GM23338 (cell line): Measurements from ENCODE around the gene BRD7. TPM values are rescaled to one million over a fixed set of nuclear protein-coding genes. Genes with fewer than 3 reads are reported as not detected.

Experiments used
- ATAC-seq: fragments of 200-7000 bp; cut with Tn5 transposase; 3 replicates; pipeline ENCODE4 v1.9.1; 2020
- DNase-seq: peaks from one replicate; pipeline ENCODE4 v3.0.0-alpha.2; 2015; ENCODE audit warnings: low spot score
- H2AFZ ChIP-seq: fragments of 200-600 bp; sonication (generic); 2 replicates; pipeline ENCODE4 v1.8.0; 2016; ENCODE audit warnings: antibody characterized with exemption, mild to moderate bottlenecking, moderate library complexity
- H3F3A ChIP-seq: fragments of 200-600 bp; sonication (generic); replicated peaks from 2 replicates; pipeline ENCODE4 v1.8.0; 2017; ENCODE audit warnings: antibody characterized with exemption, mixed run types, low read depth
- H3K27ac ChIP-seq: fragments of 200-600 bp; sonication (generic); 2 replicates; pipeline ENCODE4 v1.6.1; 2016; ENCODE audit warnings: low read depth
- H3K27me3 ChIP-seq: fragments of 200-600 bp; sonication (generic); 2 replicates; pipeline ENCODE4 v1.8.0; 2016; ENCODE audit warnings: mild to moderate bottlenecking, mixed run types, moderate library complexity; ENCODE audit not compliant: insufficient read depth
- H3K36me3 ChIP-seq: fragments of 200-600 bp; sonication (generic); 2 replicates; pipeline ENCODE4 v1.8.0; 2016; ENCODE audit warnings: mild to moderate bottlenecking; ENCODE audit not compliant: insufficient read depth
- H3K4me1 ChIP-seq: fragments of 200-600 bp; sonication (generic); 2 replicates; pipeline ENCODE4 v1.8.0; 2016; ENCODE audit warnings: mild to moderate bottlenecking, moderate library complexity; ENCODE audit not compliant: insufficient read depth
- H3K4me2 ChIP-seq: fragments of 200-600 bp; sonication (generic); 2 replicates; pipeline ENCODE4 v1.7.1; 2017; ENCODE audit warnings: mixed run types
- H3K4me3 ChIP-seq: fragments of 200-600 bp; sonication (generic); 2 replicates; pipeline ENCODE4 v1.6.1; 2016; ENCODE audit warnings: mixed run types
- H3K79me2 ChIP-seq: fragments of 200-600 bp; sonication (generic); replicated peaks from 2 replicates; pipeline ENCODE4 v1.8.0; 2017; ENCODE audit warnings: mild to moderate bottlenecking; ENCODE audit not compliant: insufficient read depth
- H3K9me2 ChIP-seq: fragments of 200-600 bp; sonication (generic); 2 replicates; pipeline ENCODE4 v1.8.0; 2017; ENCODE audit not compliant: insufficient read depth
- H4K20me1 ChIP-seq: fragments of 200-600 bp; sonication (generic); replicated peaks from 2 replicates; pipeline ENCODE4 v1.8.0; 2017; ENCODE audit warnings: mild to moderate bottlenecking; ENCODE audit not compliant: insufficient read depth
- H3K27ac Mint-ChIP-seq: 2 replicates; pipeline ENCODE4 v1.8.0; 2020; ENCODE audit warnings: inconsistent platforms, mild to moderate bottlenecking, moderate library complexity, mixed read lengths
- H3K27me3 Mint-ChIP-seq: 3 replicates; pipeline ENCODE4 v1.8.0; 2022; ENCODE audit warnings: low read depth, mild to moderate bottlenecking, moderate library complexity, mixed read lengths, inconsistent platforms; ENCODE audit not compliant: insufficient read depth, poor library complexity
- H3K36me3 Mint-ChIP-seq: 3 replicates; pipeline ENCODE4 v1.8.0; 2021; ENCODE audit warnings: low read depth, mild to moderate bottlenecking, inconsistent platforms, moderate library complexity, mixed read lengths
- H3K4me1 Mint-ChIP-seq: 3 replicates; pipeline ENCODE4 v1.8.0; 2020; ENCODE audit warnings: mild to moderate bottlenecking, inconsistent platforms, mixed read lengths
- H3K4me3 Mint-ChIP-seq: 3 replicates; pipeline ENCODE4 v1.8.0; 2021; ENCODE audit warnings: moderate library complexity, mild to moderate bottlenecking, inconsistent platforms, mixed read lengths
- H3K9me3 Mint-ChIP-seq: 3 replicates; pipeline ENCODE4 v1.8.0; 2020; ENCODE audit warnings: moderate library complexity, mild to moderate bottlenecking, inconsistent platforms, mixed read lengths
- CREB1 ChIP-seq: fragments of 250-450 bp; sonication (Bioruptor Pico); IDR thresholded peaks from 2 replicates; pipeline ENCODE4 v1.5.0; 2020; ENCODE audit warnings: low read depth, mild to moderate bottlenecking, moderate library complexity
- EZH2 ChIP-seq: fragments of 200-600 bp; sonication (generic); IDR thresholded peaks from one replicate; pipeline ENCODE4 v1.8.0; 2017; ENCODE audit warnings: antibody characterized with exemption, mild to moderate bottlenecking, low read depth; ENCODE audit not compliant: unreplicated experiment
- EZH2phosphoT487 ChIP-seq: fragments of 200-600 bp; sonication (generic); IDR thresholded peaks from one replicate; pipeline ENCODE4 v1.8.1; 2018; ENCODE audit warnings: antibody characterized with exemption; ENCODE audit not compliant: unreplicated experiment
- JUNB ChIP-seq: IDR thresholded peaks from one replicate; pipeline ENCODE4 v1.6.1; 2016; ENCODE audit warnings: antibody characterized with exemption; ENCODE audit not compliant: unreplicated experiment
- NANOG ChIP-seq: IDR thresholded peaks from 2 replicates; pipeline ENCODE4 v1.6.1; 2016; ENCODE audit warnings: antibody characterized with exemption, borderline replicate concordance
- POLR2AphosphoS5 ChIP-seq: IDR thresholded peaks from 2 replicates; pipeline ENCODE4 v1.6.1; 2016; ENCODE audit warnings: antibody characterized with exemption, low read depth
- STAT1 ChIP-seq: IDR thresholded peaks from one replicate; pipeline ENCODE4 v1.6.1; 2016; ENCODE audit warnings: antibody characterized with exemption; ENCODE audit not compliant: unreplicated experiment
- ZNF331 ChIP-seq: fragments of 250-450 bp; sonication (Bioruptor Pico); IDR thresholded peaks from 2 replicates; pipeline ENCODE4 v1.5.0; 2020; ENCODE audit warnings: low read depth, mild to moderate bottlenecking, moderate library complexity
- polyA plus RNA-seq: library from polyadenylated mRNA; unstranded; fragments of >200 nt; fragmentation: Nextera tagmentation; extraction: Ambion mirVana; gene quantifications from 2 replicates; pipeline ENCODE4 v1.2.1, GENCODE V29; 2016
- total RNA-seq: library from RNA; depleted of rRNA; stranded (reverse); fragments of >200 nt; shearing (Covaris generic); gene quantifications from 2 replicates; pipeline ENCODE4 v1.2.3, GENCODE V29; 2014
- TF ChIP-seq, protein P1 (sequence below), 2 experiments: fragments of 200-600 bp in 1 of 2; sonication (generic) in 1 of 2; conservative IDR thresholded peaks; 2 replicates each; pipeline versions ENCODE4 v1.5.1 to v1.6.1; 2016 to 2017; ENCODE audit warnings: antibody characterized with exemption in 2 of 2, low read depth in 2 of 2, mild to moderate bottlenecking in 2 of 2, moderate library complexity in 1 of 2
- TF ChIP-seq, protein P2 (sequence below): IDR thresholded peaks from 2 replicates; pipeline ENCODE4 v1.6.1; 2016; ENCODE audit warnings: antibody characterized with exemption
- TF ChIP-seq, protein P3 (sequence below): IDR thresholded peaks from one replicate; pipeline ENCODE4 v1.6.1; 2018; ENCODE audit warnings: antibody characterized with exemption; ENCODE audit not compliant: unreplicated experiment
- TF ChIP-seq, protein P4 (sequence below): fragments of 250-450 bp; sonication (Bioruptor Pico); IDR thresholded peaks from 2 replicates; pipeline ENCODE4 v1.5.0; 2020; ENCODE audit warnings: mild to moderate bottlenecking, moderate library complexity

Gene BRD7
- total and polyA plus RNA-seq, 2 experiments from 2014 or later = 93.0 to 149 TPM

DNA sequence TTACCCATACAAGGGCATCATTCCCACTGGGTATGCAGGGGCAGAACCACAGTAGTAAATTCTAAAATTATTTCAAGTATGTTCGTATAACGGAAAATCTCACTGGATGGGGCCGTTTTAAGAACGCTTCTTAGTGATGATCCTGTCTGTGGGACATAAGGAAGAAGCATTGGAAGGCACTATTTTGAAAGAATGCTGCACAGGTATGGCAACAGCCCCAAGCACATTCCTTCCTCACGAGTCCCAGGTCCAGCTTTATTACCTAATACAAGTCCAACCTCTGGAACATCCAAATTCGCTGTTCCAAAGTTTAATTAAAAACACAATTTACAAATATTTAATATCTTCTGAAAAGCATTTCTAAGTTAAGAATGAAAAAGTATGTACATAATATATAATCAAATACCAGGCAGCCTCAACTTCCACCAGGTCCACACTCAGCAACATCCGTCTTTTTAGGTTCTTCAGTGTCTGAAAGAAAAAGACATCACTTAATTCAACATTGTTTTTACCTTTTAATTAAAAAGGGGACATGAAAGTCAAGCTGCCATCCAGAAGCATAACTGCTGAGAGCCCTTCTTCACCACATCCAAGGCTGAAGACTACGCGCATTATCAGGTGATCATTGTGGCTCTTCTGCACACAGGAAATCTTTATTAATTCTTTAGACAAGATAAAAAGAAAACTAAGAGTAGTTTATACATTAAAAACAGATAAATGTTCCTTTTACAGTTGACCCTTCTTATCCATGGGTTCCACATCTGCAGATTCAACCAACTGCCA is 49.8 kb downstream of the BRD7 start:
- no peak for DNase-seq
- H3K4me3 Mint-ChIP-seq = no peak overlapping the region
- no peak overlapping the region for H3K27ac Mint-ChIP-seq
- H3K27me3 ChIP-seq = no peaks in the 10 kb centered on the region
- H4K20me1 ChIP-seq = 0 out of 2 replicates have a peak, but pooled peaks cover 4% of the 10 kb centered on the region
- H3K4me1 ChIP-seq = no peaks in the 10 kb centered on the region
- no peak overlapping the region for H3K4me2 ChIP-seq
- TF ChIP-seq EZH2 (no peak), JUNB (no peak), EZH2phosphoT487 (no peak), POLR2AphosphoS5 (no peak), NANOG (no peak), CREB1 (CRISPR knock-in tag) (no peak), STAT1 (no peak), ZNF331 (CRISPR knock-in tag) (no peak)
- TF ChIP-seq, protein P1, sequence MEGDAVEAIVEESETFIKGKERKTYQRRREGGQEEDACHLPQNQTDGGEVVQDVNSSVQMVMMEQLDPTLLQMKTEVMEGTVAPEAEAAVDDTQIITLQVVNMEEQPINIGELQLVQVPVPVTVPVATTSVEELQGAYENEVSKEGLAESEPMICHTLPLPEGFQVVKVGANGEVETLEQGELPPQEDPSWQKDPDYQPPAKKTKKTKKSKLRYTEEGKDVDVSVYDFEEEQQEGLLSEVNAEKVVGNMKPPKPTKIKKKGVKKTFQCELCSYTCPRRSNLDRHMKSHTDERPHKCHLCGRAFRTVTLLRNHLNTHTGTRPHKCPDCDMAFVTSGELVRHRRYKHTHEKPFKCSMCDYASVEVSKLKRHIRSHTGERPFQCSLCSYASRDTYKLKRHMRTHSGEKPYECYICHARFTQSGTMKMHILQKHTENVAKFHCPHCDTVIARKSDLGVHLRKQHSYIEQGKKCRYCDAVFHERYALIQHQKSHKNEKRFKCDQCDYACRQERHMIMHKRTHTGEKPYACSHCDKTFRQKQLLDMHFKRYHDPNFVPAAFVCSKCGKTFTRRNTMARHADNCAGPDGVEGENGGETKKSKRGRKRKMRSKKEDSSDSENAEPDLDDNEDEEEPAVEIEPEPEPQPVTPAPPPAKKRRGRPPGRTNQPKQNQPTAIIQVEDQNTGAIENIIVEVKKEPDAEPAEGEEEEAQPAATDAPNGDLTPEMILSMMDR (conservative IDR thresholded peaks at IDR 0.05; ENCODE audit: low read depth in 2 of 2) = no peak
- TF ChIP-seq, protein P2, sequence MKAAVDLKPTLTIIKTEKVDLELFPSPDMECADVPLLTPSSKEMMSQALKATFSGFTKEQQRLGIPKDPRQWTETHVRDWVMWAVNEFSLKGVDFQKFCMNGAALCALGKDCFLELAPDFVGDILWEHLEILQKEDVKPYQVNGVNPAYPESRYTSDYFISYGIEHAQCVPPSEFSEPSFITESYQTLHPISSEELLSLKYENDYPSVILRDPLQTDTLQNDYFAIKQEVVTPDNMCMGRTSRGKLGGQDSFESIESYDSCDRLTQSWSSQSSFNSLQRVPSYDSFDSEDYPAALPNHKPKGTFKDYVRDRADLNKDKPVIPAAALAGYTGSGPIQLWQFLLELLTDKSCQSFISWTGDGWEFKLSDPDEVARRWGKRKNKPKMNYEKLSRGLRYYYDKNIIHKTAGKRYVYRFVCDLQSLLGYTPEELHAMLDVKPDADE = no peak
- TF ChIP-seq, protein P3, sequence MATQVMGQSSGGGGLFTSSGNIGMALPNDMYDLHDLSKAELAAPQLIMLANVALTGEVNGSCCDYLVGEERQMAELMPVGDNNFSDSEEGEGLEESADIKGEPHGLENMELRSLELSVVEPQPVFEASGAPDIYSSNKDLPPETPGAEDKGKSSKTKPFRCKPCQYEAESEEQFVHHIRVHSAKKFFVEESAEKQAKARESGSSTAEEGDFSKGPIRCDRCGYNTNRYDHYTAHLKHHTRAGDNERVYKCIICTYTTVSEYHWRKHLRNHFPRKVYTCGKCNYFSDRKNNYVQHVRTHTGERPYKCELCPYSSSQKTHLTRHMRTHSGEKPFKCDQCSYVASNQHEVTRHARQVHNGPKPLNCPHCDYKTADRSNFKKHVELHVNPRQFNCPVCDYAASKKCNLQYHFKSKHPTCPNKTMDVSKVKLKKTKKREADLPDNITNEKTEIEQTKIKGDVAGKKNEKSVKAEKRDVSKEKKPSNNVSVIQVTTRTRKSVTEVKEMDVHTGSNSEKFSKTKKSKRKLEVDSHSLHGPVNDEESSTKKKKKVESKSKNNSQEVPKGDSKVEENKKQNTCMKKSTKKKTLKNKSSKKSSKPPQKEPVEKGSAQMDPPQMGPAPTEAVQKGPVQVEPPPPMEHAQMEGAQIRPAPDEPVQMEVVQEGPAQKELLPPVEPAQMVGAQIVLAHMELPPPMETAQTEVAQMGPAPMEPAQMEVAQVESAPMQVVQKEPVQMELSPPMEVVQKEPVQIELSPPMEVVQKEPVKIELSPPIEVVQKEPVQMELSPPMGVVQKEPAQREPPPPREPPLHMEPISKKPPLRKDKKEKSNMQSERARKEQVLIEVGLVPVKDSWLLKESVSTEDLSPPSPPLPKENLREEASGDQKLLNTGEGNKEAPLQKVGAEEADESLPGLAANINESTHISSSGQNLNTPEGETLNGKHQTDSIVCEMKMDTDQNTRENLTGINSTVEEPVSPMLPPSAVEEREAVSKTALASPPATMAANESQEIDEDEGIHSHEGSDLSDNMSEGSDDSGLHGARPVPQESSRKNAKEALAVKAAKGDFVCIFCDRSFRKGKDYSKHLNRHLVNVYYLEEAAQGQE = no peak
- TF ChIP-seq, protein P4, sequence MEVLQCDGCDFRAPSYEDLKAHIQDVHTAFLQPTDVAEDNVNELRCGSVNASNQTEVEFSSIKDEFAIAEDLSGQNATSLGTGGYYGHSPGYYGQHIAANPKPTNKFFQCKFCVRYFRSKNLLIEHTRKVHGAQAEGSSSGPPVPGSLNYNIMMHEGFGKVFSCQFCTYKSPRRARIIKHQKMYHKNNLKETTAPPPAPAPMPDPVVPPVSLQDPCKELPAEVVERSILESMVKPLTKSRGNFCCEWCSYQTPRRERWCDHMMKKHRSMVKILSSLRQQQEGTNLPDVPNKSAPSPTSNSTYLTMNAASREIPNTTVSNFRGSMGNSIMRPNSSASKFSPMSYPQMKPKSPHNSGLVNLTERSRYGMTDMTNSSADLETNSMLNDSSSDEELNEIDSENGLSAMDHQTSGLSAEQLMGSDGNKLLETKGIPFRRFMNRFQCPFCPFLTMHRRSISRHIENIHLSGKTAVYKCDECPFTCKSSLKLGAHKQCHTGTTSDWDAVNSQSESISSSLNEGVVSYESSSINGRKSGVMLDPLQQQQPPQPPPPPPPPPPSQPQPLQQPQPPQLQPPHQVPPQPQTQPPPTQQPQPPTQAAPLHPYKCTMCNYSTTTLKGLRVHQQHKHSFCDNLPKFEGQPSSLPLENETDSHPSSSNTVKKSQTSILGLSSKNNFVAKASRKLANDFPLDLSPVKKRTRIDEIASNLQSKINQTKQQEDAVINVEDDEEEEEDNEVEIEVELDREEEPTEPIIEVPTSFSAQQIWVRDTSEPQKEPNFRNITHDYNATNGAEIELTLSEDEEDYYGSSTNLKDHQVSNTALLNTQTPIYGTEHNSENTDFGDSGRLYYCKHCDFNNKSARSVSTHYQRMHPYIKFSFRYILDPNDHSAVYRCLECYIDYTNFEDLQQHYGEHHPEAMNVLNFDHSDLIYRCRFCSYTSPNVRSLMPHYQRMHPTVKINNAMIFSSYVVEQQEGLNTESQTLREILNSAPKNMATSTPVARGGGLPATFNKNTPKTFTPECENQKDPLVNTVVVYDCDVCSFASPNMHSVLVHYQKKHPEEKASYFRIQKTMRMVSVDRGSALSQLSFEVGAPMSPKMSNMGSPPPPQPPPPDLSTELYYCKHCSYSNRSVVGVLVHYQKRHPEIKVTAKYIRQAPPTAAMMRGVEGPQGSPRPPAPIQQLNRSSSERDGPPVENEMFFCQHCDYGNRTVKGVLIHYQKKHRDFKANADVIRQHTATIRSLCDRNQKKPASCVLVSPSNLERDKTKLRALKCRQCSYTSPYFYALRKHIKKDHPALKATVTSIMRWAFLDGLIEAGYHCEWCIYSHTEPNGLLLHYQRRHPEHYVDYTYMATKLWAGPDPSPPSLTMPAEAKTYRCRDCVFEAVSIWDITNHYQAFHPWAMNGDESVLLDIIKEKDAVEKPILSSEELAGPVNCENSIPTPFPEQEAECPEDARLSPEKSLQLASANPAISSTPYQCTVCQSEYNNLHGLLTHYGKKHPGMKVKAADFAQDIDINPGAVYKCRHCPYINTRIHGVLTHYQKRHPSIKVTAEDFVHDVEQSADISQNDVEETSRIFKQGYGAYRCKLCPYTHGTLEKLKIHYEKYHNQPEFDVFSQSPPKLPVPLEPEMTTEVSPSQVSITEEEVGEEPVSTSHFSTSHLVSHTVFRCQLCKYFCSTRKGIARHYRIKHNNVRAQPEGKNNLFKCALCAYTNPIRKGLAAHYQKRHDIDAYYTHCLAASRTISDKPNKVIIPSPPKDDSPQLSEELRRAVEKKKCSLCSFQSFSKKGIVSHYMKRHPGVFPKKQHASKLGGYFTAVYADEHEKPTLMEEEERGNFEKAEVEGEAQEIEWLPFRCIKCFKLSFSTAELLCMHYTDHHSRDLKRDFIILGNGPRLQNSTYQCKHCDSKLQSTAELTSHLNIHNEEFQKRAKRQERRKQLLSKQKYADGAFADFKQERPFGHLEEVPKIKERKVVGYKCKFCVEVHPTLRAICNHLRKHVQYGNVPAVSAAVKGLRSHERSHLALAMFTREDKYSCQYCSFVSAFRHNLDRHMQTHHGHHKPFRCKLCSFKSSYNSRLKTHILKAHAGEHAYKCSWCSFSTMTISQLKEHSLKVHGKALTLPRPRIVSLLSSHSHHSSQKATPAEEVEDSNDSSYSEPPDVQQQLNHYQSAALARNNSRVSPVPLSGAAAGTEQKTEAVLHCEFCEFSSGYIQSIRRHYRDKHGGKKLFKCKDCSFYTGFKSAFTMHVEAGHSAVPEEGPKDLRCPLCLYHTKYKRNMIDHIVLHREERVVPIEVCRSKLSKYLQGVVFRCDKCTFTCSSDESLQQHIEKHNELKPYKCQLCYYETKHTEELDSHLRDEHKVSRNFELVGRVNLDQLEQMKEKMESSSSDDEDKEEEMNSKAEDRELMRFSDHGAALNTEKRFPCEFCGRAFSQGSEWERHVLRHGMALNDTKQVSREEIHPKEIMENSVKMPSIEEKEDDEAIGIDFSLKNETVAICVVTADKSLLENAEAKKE = no peak
- no peaks in the 10 kb centered on the region for H3F3A ChIP-seq
- H3K36me3 Mint-ChIP-seq = peaks cover 68% of the 10 kb centered on the region
- peaks cover 42% of the 10 kb centered on the region for H3K36me3 ChIP-seq
- no peaks in the 10 kb centered on the region for H3K9me3 Mint-ChIP-seq
- H3K27me3 Mint-ChIP-seq = no peaks in the 10 kb centered on the region
- H3K79me2 ChIP-seq = no peaks in the 10 kb centered on the region
- no peak overlapping the region for H2AFZ ChIP-seq
- no peaks in the 10 kb centered on the region for H3K9me2 ChIP-seq
- no peak for ATAC-seq
- H3K27ac ChIP-seq = no peak overlapping the region
- no peaks in the 10 kb centered on the region for H3K4me1 Mint-ChIP-seq
- no peak overlapping the region for H3K4me3 ChIP-seq
